ENCODE data around the gene ME1.
"Not testable (repeated sequence)": the region's sequence is repeated elsewhere in the genome, so short reads cannot be mapped to it uniquely, and the experiment has no call there.

The ME1 gene

GRCh38 chr6:83256719-83257118 is 174.1 kb downstream of the ME1 start:
- DNase-seq (ENCODE audit: low read depth), result not testable (repeated sequence)

- no peak for DNase-seq (ENCODE audit: low read depth)
Measured at GRCh38 chr6:83252719-83253118, 178.1 kb downstream of the ME1 start.

- DNase-seq (ENCODE audit: low read depth), result no peak
Measured at GRCh38 chr6:83250235-83250634, 180.6 kb downstream of the ME1 start.

GRCh38 chr6:83247471-83247870 is 183.4 kb downstream of the ME1 start:
- no peak for DNase-seq (ENCODE audit: low read depth)

GRCh38 chr6:83231146-83231545 is 199.7 kb downstream of the ME1 start:
- no peak for DNase-seq (ENCODE audit: low read depth)

GRCh38 chr6:83226517-83226916 is 204.3 kb downstream of the ME1 start:
- DNase-seq (ENCODE audit: low read depth), result no peak

- no peak for DNase-seq (ENCODE audit: low read depth)
Measured at GRCh38 chr6:83221889-83222479, 208.9 kb downstream of the ME1 start.

GRCh38 chr6:83221276-83221675 is 209.6 kb downstream of the ME1 start:
- no peak for DNase-seq (ENCODE audit: low read depth)

GRCh38 chr6:83220121-83220520 is 210.7 kb downstream of the ME1 start:
- DNase-seq (ENCODE audit: low read depth), result no peak

- no peak for DNase-seq (ENCODE audit: low read depth)
Measured at GRCh38 chr6:83218646-83219045, 212.2 kb downstream of the ME1 start.

- no peak for DNase-seq (ENCODE audit: low read depth)
Measured at GRCh38 chr6:83216806-83217205, 214.0 kb downstream of the ME1 start.

- peak; percentile 6 for DNase-seq (ENCODE audit: low read depth)
Measured at GRCh38 chr6:83215131-83216047, 215.5 kb downstream of the ME1 start.

- DNase-seq (ENCODE audit: low read depth), result no peak
Measured at GRCh38 chr6:83202031-83202430, 228.8 kb downstream of the ME1 start.

GRCh38 chr6:83199863-83200225 is 231.0 kb downstream of the ME1 start:
- no peak for DNase-seq (ENCODE audit: low read depth)

- no peak for DNase-seq (ENCODE audit: low read depth)
Measured at GRCh38 chr6:83199173-83199862, 231.5 kb downstream of the ME1 start.

GRCh38 chr6:83198486-83199172 is 232.2 kb downstream of the ME1 start:
- DNase-seq (ENCODE audit: low read depth), result no peak

GRCh38 chr6:83193747-83194566 is 236.9 kb downstream of the ME1 start:
- DNase-seq (ENCODE audit: low read depth), result peak; percentile 1

- peak; percentile 84 for DNase-seq (ENCODE audit: low read depth)
Measured at GRCh38 chr6:83192871-83193746, 237.7 kb downstream of the ME1 start, which contains the start of the genes PGM3 and RWDD2A. TSS of gene PGM3 (minus strand) at chr6:83193265. CDS start at chr6:83191012, 2,253 bp downstream. TSS of gene RWDD2A (plus strand) at chr6:83193357. CDS start at chr6:83194452, 1,095 bp downstream.

GRCh38 chr6:83192456-83192855 is 238.4 kb downstream of the ME1 start:
- DNase-seq (ENCODE audit: low read depth), result no peak

GRCh38 chr6:83191974-83192373 is 238.9 kb downstream of the ME1 start:
- not testable (repeated sequence) for DNase-seq (ENCODE audit: low read depth)
